A549 (cell line): ENCODE measurements around the gene SUMO3. TPM values are rescaled to one million over a fixed set of nuclear protein-coding genes. Genes with fewer than 3 reads are reported as not detected.

Experiments
- ATAC-seq, 2 experiments: fragments of 200-7000 bp in 1 of 2; fragments of >200 bp in 1 of 2; cut with Nextera tagmentation in 1 of 2; cut with Tn5 transposase in 1 of 2; 3 replicates each; pipeline versions ENCODE4 v1.8.0 to v1.9.1; 2018 to 2020; ENCODE audit warnings: mild to moderate bottlenecking in 1 of 2, moderate library complexity in 1 of 2
- CTCF ChIA-PET: fragments of 300-600 bp; sonication (Branson Sonifier 250); formaldehyde crosslinking; extraction: SDS; loops from one replicate; lab custom pipeline; 2021; ENCODE audit warnings: antibody characterized with exemption, inconsistent platforms; lab: Yijun Ruan, JAX
- POLR2A ChIA-PET: fragments of 350-600 bp; formaldehyde crosslinking; extraction: SDS; loops from one replicate; lab custom pipeline; 2021; ENCODE audit warnings: antibody characterized with exemption, inconsistent platforms; lab: Yijun Ruan, JAX
- DNase-seq, 2 experiments: peaks; one replicate each; pipeline versions ENCODE4 v3.0.0 to v3.0.0-alpha.2; 2011 to 2016; ENCODE audit warnings: low read depth in 1 of 2, low spot score in 1 of 2
- FAIRE-seq: peaks from 2 replicates; lab custom pipeline; 2011; peaks lifted over from hg19 to GRCh38; lab: Jason Lieb, UNC
- H3K27ac ChIP-seq, 2 experiments: fragments of >200 bp; sonication (Bioruptor Twin); formaldehyde crosslinking; 3 replicates each; pipeline ENCODE4 v1.5.1; 2016 to 2017
- H3K4me1 ChIP-seq: fragments of >200 bp; sonication (Bioruptor Twin); formaldehyde crosslinking; 3 replicates; pipeline ENCODE4 v1.6.1; 2016
- H3K4me2 ChIP-seq: fragments of >200 bp; sonication (Bioruptor Twin); formaldehyde crosslinking; 3 replicates; pipeline ENCODE4 v1.6.1; 2016
- H3K4me3 ChIP-seq: fragments of >200 bp; sonication (Bioruptor Twin); formaldehyde crosslinking; 3 replicates; pipeline ENCODE4 v1.5.1; 2016
- H3K9me3 ChIP-seq: fragments of >200 bp; sonication (Bioruptor Twin); formaldehyde crosslinking; 3 replicates; pipeline ENCODE4 v1.6.1; 2016
- ATOH8 ChIP-seq: fragments of 250-450 bp; sonication (Bioruptor Pico); IDR thresholded peaks from 2 replicates; pipeline ENCODE4 v1.5.0; 2020; ENCODE audit warnings: low read depth, mild to moderate bottlenecking, moderate library complexity
- BHLHE40 ChIP-seq: IDR thresholded peaks from 2 replicates; pipeline ENCODE4 v1.6.1; 2012; ENCODE audit warnings: low read depth, low read length, inconsistent platforms
- CBX2 ChIP-seq: fragments of 200-600 bp; sonication (generic); IDR thresholded peaks from 2 replicates; pipeline ENCODE4 v1.6.1; 2016; ENCODE audit warnings: low read depth, mild to moderate bottlenecking, borderline replicate concordance
- CHD2 ChIP-seq: fragments of 150-350 bp; IDR thresholded peaks from 2 replicates; pipeline ENCODE4 v1.6.1; 2014; ENCODE audit warnings: low read length; ENCODE audit not compliant: partially characterized antibody
- CTCF ChIP-seq: fragments of >200 bp; sonication (Bioruptor Twin); formaldehyde crosslinking; IDR thresholded peaks from 3 replicates; pipeline ENCODE4 v1.5.1; 2016
- EHMT2 ChIP-seq: fragments of 200-600 bp; sonication (generic); IDR thresholded peaks from 2 replicates; pipeline ENCODE4 v1.6.1; 2016; ENCODE audit warnings: antibody characterized with exemption, low read depth, mild to moderate bottlenecking, moderate library complexity
- EP300 ChIP-seq, 2 experiments: fragments of >200 bp; sonication (Bioruptor Twin); formaldehyde crosslinking; IDR thresholded peaks; 2 replicates in 1 of 2; 3 replicates in 1 of 2; pipeline ENCODE4 v1.6.1; 2016 to 2017
- ESRRA ChIP-seq: fragments of 150-350 bp; IDR thresholded peaks from 2 replicates; pipeline ENCODE4 v1.6.1; 2014; ENCODE audit warnings: mild to moderate bottlenecking, low read length, borderline replicate concordance
- FOSL2 ChIP-seq, 2 experiments: fragments of 450-650 bp in 1 of 2; fragments of >200 bp in 1 of 2; sonication (Bioruptor Twin) in 1 of 2; formaldehyde crosslinking; IDR thresholded peaks; 2 replicates each; pipeline versions ENCODE4 v1.5.0 to v1.6.1; 2016 to 2020; ENCODE audit warnings: mild to moderate bottlenecking in 1 of 2, moderate library complexity in 1 of 2
- FOXS1 ChIP-seq: fragments of 250-450 bp; sonication (Bioruptor Pico); IDR thresholded peaks from 2 replicates; pipeline ENCODE4 v1.5.0; 2020; ENCODE audit warnings: mild to moderate bottlenecking, moderate library complexity
- HDAC2 ChIP-seq: fragments of 200-600 bp; sonication (generic); IDR thresholded peaks from 2 replicates; pipeline ENCODE4 v1.6.1; 2016
- HES2 ChIP-seq: fragments of >200 bp; sonication (Bioruptor Twin); formaldehyde crosslinking; IDR thresholded peaks from 2 replicates; pipeline ENCODE4 v1.6.1; 2016
- HMGXB4 ChIP-seq: fragments of 250-450 bp; sonication (Bioruptor Pico); IDR thresholded peaks from 2 replicates; pipeline ENCODE4 v1.5.0; 2021; ENCODE audit warnings: mild to moderate bottlenecking, moderate library complexity, borderline replicate concordance
- HOXB13 ChIP-seq: fragments of 250-450 bp; sonication (Bioruptor Pico); IDR thresholded peaks from 2 replicates; pipeline ENCODE4 v1.5.0; 2020; ENCODE audit warnings: low read depth, mild to moderate bottlenecking, moderate library complexity
- JUNB ChIP-seq: fragments of >200 bp; sonication (Bioruptor Twin); formaldehyde crosslinking; IDR thresholded peaks from 2 replicates; pipeline ENCODE4 v1.6.1; 2016
- KDM1A ChIP-seq: fragments of 200-600 bp; sonication (generic); IDR thresholded peaks from 2 replicates; pipeline ENCODE4 v1.6.1; 2016; ENCODE audit warnings: low read depth, mild to moderate bottlenecking
- KDM5A ChIP-seq: fragments of 200-600 bp; sonication (generic); IDR thresholded peaks from 2 replicates; pipeline ENCODE4 v1.6.1; 2016; ENCODE audit warnings: antibody characterized with exemption, mild to moderate bottlenecking
- NPAS2 ChIP-seq: fragments of 250-450 bp; sonication (Bioruptor Pico); IDR thresholded peaks from 2 replicates; pipeline ENCODE4 v1.8.0; 2022; ENCODE audit warnings: mild to moderate bottlenecking, moderate library complexity, borderline replicate concordance
- NR3C1 ChIP-seq: fragments of >200 bp; sonication (Bioruptor Twin); formaldehyde crosslinking; IDR thresholded peaks from 3 replicates; pipeline ENCODE4 v1.6.1; 2017
- PBX3 ChIP-seq: IDR thresholded peaks from 2 replicates; pipeline ENCODE4 v1.6.1; 2012
- POLR2A ChIP-seq: IDR thresholded peaks from 2 replicates; pipeline ENCODE4 v1.6.1; 2012; ENCODE audit warnings: mild to moderate bottlenecking, low read length
- RARB ChIP-seq: fragments of 250-450 bp; sonication (Bioruptor Pico); IDR thresholded peaks from 2 replicates; pipeline ENCODE4 v1.8.0; 2021; ENCODE audit warnings: mild to moderate bottlenecking, moderate library complexity
- RCOR1 ChIP-seq: fragments of 150-350 bp; IDR thresholded peaks from 2 replicates; pipeline ENCODE4 v1.6.1; 2014; ENCODE audit warnings: antibody characterized with exemption, low read length, low read depth
- RNF2 ChIP-seq: fragments of 200-600 bp; sonication (generic); IDR thresholded peaks from 2 replicates; pipeline ENCODE4 v1.6.1; 2016; ENCODE audit warnings: low read depth, mild to moderate bottlenecking, antibody characterized with exemption, moderate library complexity, borderline replicate concordance
- TFCP2L1 ChIP-seq: fragments of 250-450 bp; sonication (Bioruptor Pico); IDR thresholded peaks from 2 replicates; pipeline ENCODE4 v1.5.0; 2021; ENCODE audit warnings: mild to moderate bottlenecking
- USF2 ChIP-seq: fragments of 450-650 bp; IDR thresholded peaks from 2 replicates; pipeline ENCODE4 v1.6.1; 2014; ENCODE audit warnings: antibody characterized with exemption
- ZC3H11A ChIP-seq: fragments of 450-650 bp; IDR thresholded peaks from 2 replicates; pipeline ENCODE4 v1.6.1; 2014; ENCODE audit warnings: antibody characterized with exemption, mild to moderate bottlenecking
- WGBS: methylation state at CpG from one replicate; pipeline ENCODE4 v1.1.6; 2017; ENCODE audit errors: missing lambda C conversion rate; 5-methylcytosine and 5-hydroxymethylcytosine counted together
- polyA plus RNA-seq, 4 experiments: library from polyadenylated mRNA; depleted of rRNA in 3 of 4; stranded (reverse); fragments of >200 nt; fragmentation: RNase III in 1 of 4; extraction: RNeasy Plus Mini Kit Qiagen cat#74134 plus additional on column Dnase treatment in 1 of 4; gene quantifications; 2 replicates in 3 of 4; 3 replicates in 1 of 4; pipeline ENCODE4 v1.2.3, GENCODE V29; 2011 to 2017

The SUMO3 gene
- polyA plus RNA-seq, 2 of the 4 experiments (the other 2 are of a cell fraction), result 78.4 to 110 TPM

- 90% methylated on average over 26 of the region's 26 CpGs for WGBS
- CTCF ChIA-PET, result interaction anchor here (1.3 to 3.1 kb wide), 3 partner anchors 9 to 82 kb away, joined by 3 to 14 read pairs (median 4); partner anchors contain the start of gene UBE2G2
These were observed 33.2 kb upstream of the SUMO3 start for GRCh38 chr21:44850905-44851657.

GRCh38 chr21:44850208-44850800 is 32.4 kb upstream of the SUMO3 start:
- 88% methylated on average over 12 of the region's 20 CpGs for WGBS

More at GRCh38 chr21:44850905-44851657, 33.2 kb upstream of the SUMO3 start:
- H3K4me3 ChIP-seq, result no peak overlapping the region
- ATAC-seq (no peak), DNase-seq (no peak), FAIRE-seq (no peak)
- H3K27ac ChIP-seq, result no peak overlapping the region
- peaks cover 7% of the 10 kb centered on the region for H3K4me1 ChIP-seq
- H3K9me3 ChIP-seq, result no peaks in the 10 kb centered on the region
- H3K4me2 ChIP-seq, result no peak overlapping the region
- POLR2A ChIA-PET, result no interaction called here
- TF ChIP-seq ESRRA (no peak), CTCF (no peak), RNF2 (no peak), HOXB13 (CRISPR knock-in tag) (no peak), TFCP2L1 (CRISPR knock-in tag) (no peak), PBX3 (no peak), BHLHE40 (no peak), FOXS1 (no peak), KDM5A (no peak), CHD2 (no peak), RCOR1 (no peak), NPAS2 (CRISPR knock-in tag) (no peak), HDAC2 (no peak)

More at GRCh38 chr21:44850208-44850800, 32.4 kb upstream of the SUMO3 start:
- ATAC-seq, result no peak
- Histone ChIP-seq H3K4me3 (no peak overlapping the region), H3K9me3 (no peaks in the 10 kb centered on the region), H3K27ac (no peak overlapping the region), H3K4me1 (peaks cover 11% of the 10 kb centered on the region), H3K4me2 (no peak overlapping the region)
- no peak for FAIRE-seq
- no peak for DNase-seq
- ChIA-PET CTCF (interaction anchor here (1.3 to 3.1 kb wide), 3 partner anchors 10 to 82 kb away, joined by 3 to 14 read pairs (median 4); partner anchors contain the start of gene UBE2G2), POLR2A (no interaction called here)
- TF ChIP-seq KDM5A, result no peak
- TF ChIP-seq RARB (CRISPR knock-in tag), result no peak
- no peak for TF ChIP-seq JUNB
- no peak for TF ChIP-seq TFCP2L1 (CRISPR knock-in tag)
- no peak for TF ChIP-seq EHMT2
- TF ChIP-seq USF2, result no peak
- no peak for TF ChIP-seq NPAS2 (CRISPR knock-in tag)
- TF ChIP-seq HMGXB4, result no peak
- no peak for TF ChIP-seq CBX2
- TF ChIP-seq CHD2, result no peak
- TF ChIP-seq POLR2A, result no peak
- TF ChIP-seq HES2, result no peak
- TF ChIP-seq ATOH8 (CRISPR knock-in tag), result no peak
- no peak for TF ChIP-seq ZC3H11A
- no peak for TF ChIP-seq ESRRA
- no peak for TF ChIP-seq FOSL2 (IDR thresholded peaks at IDR 0.05)
- no peak for TF ChIP-seq FOSL2 (CRISPR knock-in tag; IDR thresholded peaks at IDR 0.05)
- no peak for TF ChIP-seq KDM1A
- TF ChIP-seq EP300 (IDR thresholded peaks at IDR 0.05), result no peak
- no peak for TF ChIP-seq NR3C1
